K562 (cell line): Measurements from ENCODE around the gene C4orf46. TPM values are rescaled to one million over a fixed set of nuclear protein-coding genes. Genes with fewer than 3 reads are reported as not detected.

Experiments used
- ATAC-seq: fragments of 200-7000 bp; cut with Tn5 transposase; 3 replicates; pipeline ENCODE4 v1.9.1; 2020; ENCODE audit warnings: moderate library complexity
- BruUV-seq: library from RNA; stranded (reverse); fragments of 400-500 nt; replicated peaks from 2 replicates; lab custom pipeline; 2021; lab: Mats Ljungman, UMichigan
- CTCF ChIA-PET: fragments of 300-600 bp; formaldehyde crosslinking; extraction: SDS; loops from one replicate; lab custom pipeline; 2021; ENCODE audit warnings: low intra/inter-chr PET ratio; lab: Yijun Ruan, JAX
- POLR2A ChIA-PET: fragments of 300-600, 350-650 bp; sonication (Branson Sonifier 250); formaldehyde crosslinking; extraction: SDS; loops from one replicate; lab custom pipeline; 2021; ENCODE audit warnings: antibody characterized with exemption, inconsistent platforms; lab: Yijun Ruan, JAX
- DNase-seq, 4 experiments: peaks; one replicate each; pipeline versions ENCODE4 v3.0.0 to v3.0.0-alpha.2; 2011 to 2018; ENCODE audit warnings: low spot score in 3 of 4, mixed read lengths in 3 of 4; ENCODE audit errors: extremely low read depth in 1 of 4
- FAIRE-seq: peaks from 2 replicates; lab custom pipeline; 2011; peaks lifted over from hg19 to GRCh38; lab: Jason Lieb, UNC
- H2AFZ ChIP-seq: 2 replicates; pipeline ENCODE4 v1.6.0; 2011; ENCODE audit warnings: low read depth, low read length, control low read depth, inconsistent platforms
- H3K27ac ChIP-seq: fragments of 200-600 bp; 3 replicates; pipeline ENCODE4 v1.8.0; 2011; ENCODE audit warnings: low read depth, mild to moderate bottlenecking, control low read depth, inconsistent platforms, low read length, moderate library complexity, mixed read lengths; ENCODE audit errors: extremely low read depth
- H3K27me3 ChIP-seq, 2 experiments: fragments of 300-600 bp in 1 of 2; 2 replicates in 1 of 2; 3 replicates in 1 of 2; pipeline versions ENCODE4 v1.6.0 to v1.8.0; 2011; ENCODE audit warnings: inconsistent platforms in 2 of 2, low read length in 2 of 2, mild to moderate bottlenecking in 1 of 2, mixed read lengths in 1 of 2, moderate library complexity in 1 of 2; ENCODE audit not compliant: control insufficient read depth in 2 of 2, insufficient read depth in 2 of 2
- H3K36me3 ChIP-seq: fragments of 300-600 bp; 3 replicates; pipeline ENCODE4 v1.8.0; 2011; ENCODE audit warnings: mild to moderate bottlenecking, low read length, inconsistent platforms; ENCODE audit not compliant: control insufficient read depth, insufficient read depth
- H3K4me1 ChIP-seq, 2 experiments: fragments of 200-600 bp in 1 of 2; replicated peaks in 1 of 2; 2 replicates in 1 of 2; 3 replicates in 1 of 2; pipeline versions ENCODE4 v1.5.1 to v1.8.0; 2011; ENCODE audit warnings: inconsistent platforms in 2 of 2, low read length in 2 of 2, mild to moderate bottlenecking in 1 of 2, mixed read lengths in 1 of 2, moderate library complexity in 1 of 2; ENCODE audit not compliant: control insufficient read depth in 2 of 2, insufficient read depth in 2 of 2
- H3K4me2 ChIP-seq: 2 replicates; pipeline ENCODE4 v1.6.1; 2011; ENCODE audit warnings: low read length, control low read depth, inconsistent platforms, mixed read lengths; ENCODE audit not compliant: insufficient read depth
- H3K4me3 ChIP-seq: fragments of 200-600 bp; sonication (generic), shearing (Covaris generic); 2 replicates; pipeline ENCODE4 v1.5.1; 2016; ENCODE audit warnings: control low read depth, inconsistent platforms
- H3K79me2 ChIP-seq: fragments of 200-600 bp; 3 replicates; pipeline ENCODE4 v1.8.0; 2011; ENCODE audit warnings: low read length, inconsistent platforms; ENCODE audit not compliant: control insufficient read depth, insufficient read depth
- H3K9ac ChIP-seq, 2 experiments: 2 replicates each; pipeline versions ENCODE4 v1.6.0 to v1.6.1; 2011; ENCODE audit warnings: low read depth in 2 of 2, low read length in 2 of 2, control low read depth in 1 of 2, inconsistent platforms in 1 of 2, mild to moderate bottlenecking in 1 of 2, mixed read lengths in 1 of 2; ENCODE audit not compliant: insufficient read depth in 1 of 2
- H3K9me1 ChIP-seq: one replicate; pipeline ENCODE4 v1.6.0; 2011; ENCODE audit warnings: inconsistent platforms, mild to moderate bottlenecking, low read length, moderate library complexity; ENCODE audit not compliant: control insufficient read depth, insufficient read depth
- H3K9me3 ChIP-seq: replicated peaks from 2 replicates; pipeline ENCODE4 v1.5.1; 2011; ENCODE audit warnings: low read depth, low read length, inconsistent platforms; ENCODE audit not compliant: control insufficient read depth, insufficient read depth
- H4K20me1 ChIP-seq: replicated peaks from 2 replicates; pipeline ENCODE4 v1.6.1; 2011; ENCODE audit warnings: low read length, inconsistent platforms, mixed read lengths; ENCODE audit not compliant: control insufficient read depth, insufficient read depth
- C11orf30 ChIP-seq: fragments of 450-650 bp; IDR thresholded peaks from 2 replicates; pipeline ENCODE4 v1.6.1; 2016; ENCODE audit warnings: low read depth, mild to moderate bottlenecking
- DIDO1 ChIP-seq: fragments of 450-650 bp; IDR thresholded peaks from 2 replicates; pipeline ENCODE4 v1.6.1; 2016; ENCODE audit warnings: low read depth, missing biosample characterization, missing genetic modification characterization
- RBM25 ChIP-seq: fragments of 200-400 bp; formaldehyde crosslinking; IDR thresholded peaks from 2 replicates; pipeline ENCODE4 v1.6.1; 2018; ENCODE audit warnings: low read length, low read depth, moderate library complexity; ENCODE audit not compliant: severe bottlenecking
- SMC3 ChIP-seq: conservative IDR thresholded peaks from 2 replicates; pipeline ENCODE4 v1.6.1; 2011; ENCODE audit warnings: low read depth, low read length, improper control_type of control experiment; ENCODE audit not compliant: insufficient read depth
- ZBTB5 ChIP-seq: fragments of 450-650 bp; IDR thresholded peaks from 2 replicates; pipeline ENCODE4 v1.6.1; 2017; ENCODE audit warnings: antibody characterized with exemption
- ZNF316 ChIP-seq: fragments of 450-650 bp; IDR thresholded peaks from 2 replicates; pipeline ENCODE4 v1.6.1; 2016
- WGBS: fragments of 100-300 bp; shearing (Covaris generic); methylation state at CpG from one replicate; pipeline ENCODE4 v1.1.6; 2016; ENCODE audit warnings: low coverage, mixed read lengths; ENCODE audit not compliant: insufficient coverage; ENCODE audit errors: missing lambda C conversion rate; 5-methylcytosine and 5-hydroxymethylcytosine counted together
- in situ Hi-C: fragments of 300-500 bp; cut with MboI; formaldehyde crosslinking; loops from 4 replicates; pipeline ENCODE4 v1.15.0; 2018; ENCODE audit warnings: inconsistent platforms, mixed read lengths
- intact Hi-C: fragments of 100-400 bp; cut with micrococcal nuclease; formaldehyde crosslinking; loops from 2 replicates; pipeline ENCODE4 v1.14.2; 2022
- polyA plus RNA-seq, 8 experiments: library from polyadenylated mRNA; depleted of rRNA in 4 of 8; stranded (reverse) in 5 of 8; unstranded in 3 of 8; fragments of >200 nt; fragmentation: Nextera tagmentation in 2 of 8; fragmentation: Illumina TruSeq in 1 of 8; extraction: Ambion mirVana in 2 of 8; extraction: Trizol in 1 of 8; gene quantifications; 2 replicates each; pipeline versions ENCODE4 v1.2.1 to v1.2.3, GENCODE V29; 2011 to 2014; ENCODE audit warnings: inconsistent platforms in 1 of 8, missing spikeins in 1 of 8
- total RNA-seq, 7 experiments: library from RNA; depleted of rRNA in 6 of 7; stranded (reverse); fragments of >200 nt in 6 of 7; fragmentation: Illumina TruSeq in 2 of 7; extraction: Trizol in 2 of 7; gene quantifications; 2 replicates each; pipeline versions ENCODE4 v1.2.1 to v1.2.3, GENCODE V29; 2011 to 2021; ENCODE audit warnings: low replicate concordance in 1 of 7
- TF ChIP-seq, protein P1 (sequence below): fragments of 250-450 bp; sonication (Bioruptor Pico); IDR thresholded peaks from 2 replicates; pipeline ENCODE4 v1.8.0; 2021; ENCODE audit warnings: borderline replicate concordance, mild to moderate bottlenecking, moderate library complexity; ENCODE audit not compliant: poor library complexity, severe bottlenecking

C4orf46 gene
- total and polyA plus RNA-seq, 9 of the 15 experiments (the other 6 are each of a cell fraction or from before 2014, with no cell fraction given), result 9.7 to 24.4 (median 17.0) TPM

- peak; percentile 21 for TF ChIP-seq RBM25
- no peak for TF ChIP-seq ZBTB5
- TF ChIP-seq DIDO1 (tag), result no peak
- TF ChIP-seq, all 486 proteins: peak for 13
Measured at GRCh38 chr4:158667651-158668198, 4.0 kb downstream of the C4orf46 start (continued).

DNA sequence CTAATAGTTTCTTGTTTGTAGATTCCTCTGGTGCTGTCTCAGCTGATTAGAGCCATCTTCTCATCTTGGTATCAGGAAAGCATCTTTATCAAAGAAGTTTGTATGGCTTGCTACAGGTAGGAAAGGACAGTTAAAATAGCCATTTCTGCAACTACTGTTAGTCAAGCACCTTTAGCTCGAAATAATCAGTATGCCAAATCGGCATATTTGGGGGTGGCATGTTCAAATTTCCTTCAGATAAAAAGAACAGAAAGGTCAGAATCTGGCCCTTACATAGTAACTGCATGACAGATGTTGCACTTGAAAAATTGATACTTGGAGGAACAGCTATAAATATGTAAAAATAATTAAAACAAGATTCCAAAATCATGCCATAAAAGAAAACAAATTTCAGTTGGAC lies 4.8 kb downstream of the C4orf46 start:
- TF ChIP-seq ZNF316 (peak; percentile 33; the same call in 1 of the 2 replicates), C11orf30 (0 out of 2 replicates have a peak, but pooled peaks have one; percentile 25), SMC3 (no peak)
- TF ChIP-seq, protein P1, sequence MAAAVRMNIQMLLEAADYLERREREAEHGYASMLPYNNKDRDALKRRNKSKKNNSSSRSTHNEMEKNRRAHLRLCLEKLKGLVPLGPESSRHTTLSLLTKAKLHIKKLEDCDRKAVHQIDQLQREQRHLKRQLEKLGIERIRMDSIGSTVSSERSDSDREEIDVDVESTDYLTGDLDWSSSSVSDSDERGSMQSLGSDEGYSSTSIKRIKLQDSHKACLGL, result no peak
- TF ChIP-seq, all 486 proteins: peak for 2
- Histone ChIP-seq H3K4me1 (peaks cover 8 to 15% of the 10 kb centered on the region in 2 experiments; a peak in 4 of 5 replicates), H3K9me1 (no peaks in the 10 kb centered on the region), H3K4me2 (no peak overlapping the region), H3K79me2 (peaks cover 25% of the 10 kb centered on the region), H3K4me3 (no peak overlapping the region), H3K36me3 (peaks cover 12% of the 10 kb centered on the region; the same call in 2 of the 3 replicates), H3K27me3 (no peaks in the 10 kb centered on the region), H3K9ac (no peak overlapping the region), H3K27ac (no peak overlapping the region), H4K20me1 (no peaks in the 10 kb centered on the region), H3K9me3 (no peaks in the 10 kb centered on the region; the same call in 1 of the 2 replicates), H2AFZ (no peak overlapping the region)
- 91% methylated on average over 2 of the region's 2 CpGs for WGBS
- DNase-seq, result no peak
- FAIRE-seq, result no peak
- in situ Hi-C loops, result no loop called here
- CTCF ChIA-PET, result no interaction called here
- no TSS peak for BruUV-seq
- POLR2A ChIA-PET, result interaction anchor here (0.6 to 1.0 kb wide), 2 partner anchors 10 to 74 kb away, joined by 3 read pairs; no protein-coding TSS in a partner anchor
- intact Hi-C loops, result no loop called here
- ATAC-seq, result no peak
